ENCODE results near the gene CFAP210. TPM values are rescaled to one million over a fixed set of nuclear protein-coding genes. Genes with fewer than 3 reads are reported as not detected.
A peak's percentile ranks its signal among the peaks of the same experiment; 100 is the strongest.

The CFAP210 gene
- total RNA-seq, 1 donor from 2014 or later, result not detected

DNA sequence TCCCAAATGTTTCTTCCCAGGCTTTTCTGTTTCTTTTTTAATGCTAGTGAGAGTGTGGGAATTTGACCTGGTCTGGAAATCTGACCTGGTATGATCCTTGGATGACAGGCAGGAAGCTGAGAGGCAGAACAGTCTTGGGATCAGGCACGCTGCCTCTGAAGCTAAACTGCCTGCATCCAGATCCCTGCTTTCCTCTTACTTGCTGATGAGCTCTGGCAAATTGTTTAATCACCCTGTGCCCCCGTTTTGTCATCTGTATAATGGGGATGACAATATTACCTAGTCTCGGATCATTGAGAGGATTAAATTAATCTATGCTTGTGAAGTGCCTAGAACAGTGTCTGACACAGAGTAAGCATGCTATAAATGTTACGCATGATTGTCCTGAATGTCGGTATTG lies 42.7 kb upstream of the CFAP210 start:
- peak overlapping the region; percentile 62 for H3K4me3 Mint-ChIP-seq (ENCODE audit: unreplicated experiment)
- TF ChIP-seq, protein P1, sequence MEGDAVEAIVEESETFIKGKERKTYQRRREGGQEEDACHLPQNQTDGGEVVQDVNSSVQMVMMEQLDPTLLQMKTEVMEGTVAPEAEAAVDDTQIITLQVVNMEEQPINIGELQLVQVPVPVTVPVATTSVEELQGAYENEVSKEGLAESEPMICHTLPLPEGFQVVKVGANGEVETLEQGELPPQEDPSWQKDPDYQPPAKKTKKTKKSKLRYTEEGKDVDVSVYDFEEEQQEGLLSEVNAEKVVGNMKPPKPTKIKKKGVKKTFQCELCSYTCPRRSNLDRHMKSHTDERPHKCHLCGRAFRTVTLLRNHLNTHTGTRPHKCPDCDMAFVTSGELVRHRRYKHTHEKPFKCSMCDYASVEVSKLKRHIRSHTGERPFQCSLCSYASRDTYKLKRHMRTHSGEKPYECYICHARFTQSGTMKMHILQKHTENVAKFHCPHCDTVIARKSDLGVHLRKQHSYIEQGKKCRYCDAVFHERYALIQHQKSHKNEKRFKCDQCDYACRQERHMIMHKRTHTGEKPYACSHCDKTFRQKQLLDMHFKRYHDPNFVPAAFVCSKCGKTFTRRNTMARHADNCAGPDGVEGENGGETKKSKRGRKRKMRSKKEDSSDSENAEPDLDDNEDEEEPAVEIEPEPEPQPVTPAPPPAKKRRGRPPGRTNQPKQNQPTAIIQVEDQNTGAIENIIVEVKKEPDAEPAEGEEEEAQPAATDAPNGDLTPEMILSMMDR (IDR thresholded peaks at IDR 0.05), result no peak

DNA sequence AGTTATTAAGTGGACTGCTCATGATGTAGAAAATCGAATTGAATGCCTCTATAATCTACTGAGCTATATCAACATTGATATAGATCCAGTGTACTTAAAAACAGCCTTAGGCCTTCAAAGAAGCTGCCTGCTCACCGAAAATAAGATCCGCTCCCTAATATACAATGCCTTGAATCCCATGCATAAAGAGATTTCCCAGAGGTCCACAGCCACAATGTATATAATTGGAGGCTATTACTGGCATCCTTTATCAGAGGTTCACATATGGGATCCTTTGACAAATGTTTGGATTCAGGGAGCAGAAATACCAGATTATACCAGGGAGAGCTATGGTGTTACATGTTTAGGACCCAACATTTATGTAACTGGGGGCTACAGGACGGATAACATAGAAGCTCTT lies 41.4 kb upstream of the CFAP210 start:
- DNase-seq (ENCODE audit: low spot score), result no peak
- Mint-ChIP-seq H3K4me1 (ENCODE audit: low read depth) (peaks cover 40% of the 10 kb centered on the region), H3K9me3 (ENCODE audit: low read depth) (no peaks in the 10 kb centered on the region), H3K27me3 (ENCODE audit: low read depth) (no peaks in the 10 kb centered on the region), H3K36me3 (ENCODE audit: low read depth) (peaks cover 2% of the 10 kb centered on the region), H3K4me3 (ENCODE audit: unreplicated experiment) (no peak overlapping the region), H3K27ac (ENCODE audit: unreplicated experiment) (no peak overlapping the region)
- TF ChIP-seq, protein P1 (IDR thresholded peaks at IDR 0.05), result no peak

More for the DNA sequence above, 42.7 kb upstream of the CFAP210 start:
- no peaks in the 10 kb centered on the region for H3K27me3 Mint-ChIP-seq (ENCODE audit: low read depth)
- DNase-seq (ENCODE audit: low spot score), result no peak
- peaks cover 3% of the 10 kb centered on the region for H3K36me3 Mint-ChIP-seq (ENCODE audit: low read depth)
- peak overlapping the region; percentile 83 for H3K27ac Mint-ChIP-seq (ENCODE audit: unreplicated experiment)
- peaks cover 40% of the 10 kb centered on the region for H3K4me1 Mint-ChIP-seq (ENCODE audit: low read depth)
- H3K9me3 Mint-ChIP-seq (ENCODE audit: low read depth), result no peaks in the 10 kb centered on the region

DNA sequence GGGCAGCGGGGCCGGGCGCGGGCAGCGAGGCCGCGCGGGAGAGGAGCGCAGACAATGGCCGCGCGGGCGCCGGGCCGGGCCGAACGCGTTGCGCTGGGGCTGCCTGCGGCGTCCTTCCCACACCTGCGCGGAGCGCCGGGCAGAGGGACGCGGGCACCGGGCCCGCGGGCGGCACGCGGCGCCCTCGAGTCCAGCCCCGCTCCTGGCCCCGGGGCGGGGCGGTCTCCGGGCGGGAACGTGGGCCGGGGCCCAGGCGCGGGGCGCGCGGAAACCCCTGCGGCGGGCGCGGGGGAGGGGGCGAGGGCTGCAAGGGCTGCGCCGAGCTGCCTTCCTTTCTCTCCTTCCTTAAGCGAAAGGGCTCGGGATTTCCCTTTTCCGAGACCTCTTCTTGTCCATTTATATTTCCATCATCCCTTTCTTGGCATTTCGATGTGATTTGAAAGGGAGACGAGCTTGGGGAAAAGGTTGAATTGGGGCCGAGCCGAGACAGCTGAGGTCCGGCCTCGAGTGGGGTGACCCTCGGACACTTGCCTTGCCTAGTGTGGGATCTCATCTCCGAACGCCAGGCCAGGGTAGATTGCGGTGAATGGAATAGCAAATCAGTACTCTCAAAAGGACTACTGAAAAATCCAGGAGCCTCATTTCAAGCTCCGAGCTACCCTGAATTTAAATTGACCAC lies 40.1 kb upstream of the CFAP210 start:
- DNase-seq (ENCODE audit: low spot score), result no peak
- no peak overlapping the region for H3K27ac Mint-ChIP-seq (ENCODE audit: unreplicated experiment)

DNA sequence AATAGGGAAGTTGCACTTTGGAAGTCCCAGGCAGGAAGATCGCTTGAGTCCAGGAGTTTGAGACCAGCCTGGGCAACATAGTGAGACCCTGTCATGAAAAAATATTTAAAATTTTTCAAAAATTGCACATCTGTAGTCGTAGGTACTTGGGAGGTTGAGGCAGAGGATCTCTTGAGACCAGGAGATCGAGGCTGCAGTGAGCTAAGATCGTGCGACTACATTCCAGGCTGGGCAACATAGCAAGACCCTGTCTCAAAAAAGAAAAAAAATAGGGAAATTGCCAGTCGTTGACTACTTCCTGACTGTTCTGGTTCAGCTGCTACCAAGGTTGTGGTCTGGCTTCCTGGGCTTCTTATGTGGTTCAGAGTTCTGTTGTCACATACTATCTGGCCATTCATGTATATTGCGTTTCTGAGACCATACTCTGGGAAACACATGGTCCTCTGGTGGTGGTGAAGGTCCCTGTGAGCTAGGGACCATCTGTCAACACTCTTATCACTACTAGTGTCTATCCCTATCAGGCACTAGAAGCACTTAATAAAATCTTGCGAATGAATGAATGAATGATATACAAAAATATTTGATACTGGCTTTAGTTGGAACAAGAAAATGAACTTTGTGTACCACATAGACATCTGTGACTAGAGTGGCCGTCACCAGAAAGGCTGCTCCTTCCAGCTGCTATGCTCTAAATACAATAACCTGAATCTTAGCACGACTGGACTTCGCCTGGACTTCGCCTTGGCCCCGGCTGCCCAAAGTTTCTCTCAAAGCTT lies 38.6 kb upstream of the CFAP210 start:
- Mint-ChIP-seq H3K4me3 (ENCODE audit: unreplicated experiment) (peak overlapping the region; percentile 81), H3K9me3 (ENCODE audit: low read depth) (no peaks in the 10 kb centered on the region), H3K36me3 (ENCODE audit: low read depth) (no peaks in the 10 kb centered on the region), H3K27me3 (ENCODE audit: low read depth) (no peaks in the 10 kb centered on the region), H3K27ac (ENCODE audit: unreplicated experiment) (no peak overlapping the region), H3K4me1 (ENCODE audit: low read depth) (peaks cover 38% of the 10 kb centered on the region)
- DNase-seq (ENCODE audit: low spot score), result no peak
- TF ChIP-seq, protein P1 (IDR thresholded peaks at IDR 0.05), result no peak

More for the DNA sequence above, 40.1 kb upstream of the CFAP210 start:
- H3K36me3 Mint-ChIP-seq (ENCODE audit: low read depth), result peaks cover 2% of the 10 kb centered on the region
- no peaks in the 10 kb centered on the region for H3K9me3 Mint-ChIP-seq (ENCODE audit: low read depth)
- peak overlapping the region; percentile 85 for H3K4me3 Mint-ChIP-seq (ENCODE audit: unreplicated experiment)
- H3K4me1 Mint-ChIP-seq (ENCODE audit: low read depth), result peaks cover 37% of the 10 kb centered on the region
- no peaks in the 10 kb centered on the region for H3K27me3 Mint-ChIP-seq (ENCODE audit: low read depth)
- TF ChIP-seq, protein P1 (IDR thresholded peaks at IDR 0.05), result no peak

DNA sequence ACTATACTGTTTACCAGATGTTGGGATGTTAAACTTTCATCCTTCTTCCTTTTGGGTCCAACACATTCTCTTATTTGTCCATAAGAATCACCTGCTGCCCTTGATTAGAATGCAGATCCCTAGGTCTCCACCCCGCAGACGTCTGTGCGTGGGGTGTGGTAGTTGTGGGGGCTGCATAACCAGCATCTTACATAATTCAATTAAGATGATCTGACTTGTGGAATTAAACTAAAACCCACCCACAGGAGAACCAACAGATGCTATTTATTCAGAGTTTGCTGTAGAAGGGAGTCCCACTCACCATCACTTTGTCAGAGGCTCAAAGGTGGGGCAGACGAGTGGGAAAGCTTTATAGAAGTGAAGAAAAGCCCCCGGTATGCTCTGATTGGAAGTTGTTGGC lies 37.9 kb upstream of the CFAP210 start:
- Mint-ChIP-seq H3K27me3 (ENCODE audit: low read depth) (no peaks in the 10 kb centered on the region), H3K27ac (ENCODE audit: unreplicated experiment) (no peak overlapping the region), H3K4me1 (ENCODE audit: low read depth) (peaks cover 33% of the 10 kb centered on the region), H3K36me3 (ENCODE audit: low read depth) (no peaks in the 10 kb centered on the region), H3K4me3 (ENCODE audit: unreplicated experiment) (no peak overlapping the region), H3K9me3 (ENCODE audit: low read depth) (no peaks in the 10 kb centered on the region)
- no peak for DNase-seq (ENCODE audit: low spot score)
- TF ChIP-seq, protein P1 (IDR thresholded peaks at IDR 0.05), result no peak
